ENCODE data around the gene SLC4A1. TPM values are rescaled to one million over a fixed set of nuclear protein-coding genes. Genes with fewer than 3 reads are reported as not detected.

Gene SLC4A1
- total RNA-seq, 1 experiment from 2014 or later, result 0.22 TPM

DNA sequence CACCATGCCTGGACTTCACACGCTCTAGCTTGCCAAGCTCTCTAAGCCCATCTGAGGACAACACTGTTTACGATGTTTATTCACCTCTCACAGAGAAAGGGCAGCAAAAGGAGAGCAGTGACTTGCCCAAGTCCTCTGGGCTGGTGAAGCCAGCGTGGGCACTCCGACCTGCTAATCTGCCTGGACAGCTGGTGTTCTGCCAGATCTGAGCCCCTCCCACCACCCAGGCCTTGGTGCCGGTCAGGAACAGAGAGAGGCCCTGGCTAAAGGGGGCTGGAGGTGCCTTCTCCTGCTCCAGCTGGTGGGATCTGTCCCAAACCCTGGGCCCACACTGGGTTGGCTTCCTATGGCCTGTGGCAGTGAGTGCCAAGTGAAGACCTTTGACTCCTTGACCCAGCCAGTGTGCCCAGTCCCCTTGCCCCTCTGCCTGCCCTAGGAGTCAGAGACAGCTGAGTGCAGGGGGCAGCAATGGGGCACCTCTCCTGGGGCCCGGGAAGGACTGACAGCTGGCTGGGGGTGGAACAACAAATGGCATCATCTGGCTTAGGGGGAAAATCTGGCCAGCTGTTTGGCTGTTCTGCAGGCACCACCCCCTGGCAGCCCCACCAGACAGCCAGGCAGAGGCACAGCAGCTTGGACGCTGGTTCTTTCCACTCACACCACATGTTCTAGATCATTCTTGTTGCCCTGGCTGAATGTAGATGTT, 1.8 kb upstream of the SLC4A1 start:
- H3K79me2 ChIP-seq (ENCODE audit: insufficient read depth, low read length), result no peaks in the 10 kb centered on the region
- H4K20me1 ChIP-seq (ENCODE audit: insufficient read depth), result no peaks in the 10 kb centered on the region
- TF ChIP-seq CBX3 (IDR thresholded peaks at IDR 0.05; ENCODE audit: low read depth), result no peak
- no peak for TF ChIP-seq JUND (IDR thresholded peaks at IDR 0.05)
- no peak for TF ChIP-seq SIN3A (IDR thresholded peaks at IDR 0.05; ENCODE audit: low read depth)
- TF ChIP-seq RAD21 (IDR thresholded peaks at IDR 0.05; ENCODE audit: low read depth), result no peak
- TF ChIP-seq, protein P1, sequence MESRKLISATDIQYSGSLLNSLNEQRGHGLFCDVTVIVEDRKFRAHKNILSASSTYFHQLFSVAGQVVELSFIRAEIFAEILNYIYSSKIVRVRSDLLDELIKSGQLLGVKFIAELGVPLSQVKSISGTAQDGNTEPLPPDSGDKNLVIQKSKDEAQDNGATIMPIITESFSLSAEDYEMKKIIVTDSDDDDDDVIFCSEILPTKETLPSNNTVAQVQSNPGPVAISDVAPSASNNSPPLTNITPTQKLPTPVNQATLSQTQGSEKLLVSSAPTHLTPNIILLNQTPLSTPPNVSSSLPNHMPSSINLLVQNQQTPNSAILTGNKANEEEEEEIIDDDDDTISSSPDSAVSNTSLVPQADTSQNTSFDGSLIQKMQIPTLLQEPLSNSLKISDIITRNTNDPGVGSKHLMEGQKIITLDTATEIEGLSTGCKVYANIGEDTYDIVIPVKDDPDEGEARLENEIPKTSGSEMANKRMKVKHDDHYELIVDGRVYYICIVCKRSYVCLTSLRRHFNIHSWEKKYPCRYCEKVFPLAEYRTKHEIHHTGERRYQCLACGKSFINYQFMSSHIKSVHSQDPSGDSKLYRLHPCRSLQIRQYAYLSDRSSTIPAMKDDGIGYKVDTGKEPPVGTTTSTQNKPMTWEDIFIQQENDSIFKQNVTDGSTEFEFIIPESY (IDR thresholded peaks at IDR 0.05; ENCODE audit: extremely low read depth, insufficient replicate concordance, low read length), result no peak
- TF ChIP-seq EZH2 (IDR thresholded peaks at IDR 0.05), result no peak
- intact Hi-C loops (cut with micrococcal nuclease), result no loop called here
- CTCF ChIA-PET, result no interaction called here
- no peak for ATAC-seq
- no peaks in the 10 kb centered on the region for H3K4me1 ChIP-seq (ENCODE audit: control insufficient read depth in 1 of 2, insufficient read depth in 2 of 2, low read length in 2 of 2)
- H3K27me3 ChIP-seq (ENCODE audit: insufficient read depth, low read length), result no peaks in the 10 kb centered on the region
- no peaks in the 10 kb centered on the region for H3K9me3 ChIP-seq (ENCODE audit: control insufficient read depth in 1 of 2, insufficient read depth in 1 of 2, low read depth in 1 of 2, low read length in 2 of 2)
- no peak overlapping the region for H3K27ac ChIP-seq (ENCODE audit: low read depth, low read length)
- no peak overlapping the region for H2AFZ ChIP-seq (ENCODE audit: low read depth, low read length, poor library complexity, severe bottlenecking)
- no peaks in the 10 kb centered on the region for H3K36me3 ChIP-seq (ENCODE audit: control insufficient read depth in 1 of 2, insufficient read depth in 2 of 2, low read length in 2 of 2)
- BruUV-seq (replicated peaks), result no TSS peak
- H3K9ac ChIP-seq (ENCODE audit: low read length), result no peak overlapping the region
- no peak overlapping the region for H3K4me2 ChIP-seq (ENCODE audit: low read length)
- RAD21 ChIA-PET (ENCODE audit: low non-redundant PET in 1 of 2, low total read pairs in 2 of 2, uncharacterized antibody in 2 of 2, unreplicated experiment in 2 of 2), result no interaction called here
- POLR2A ChIA-PET, result no interaction called here
- DNase-seq (ENCODE audit: low read depth, low spot score), result no peak
- H3K4me3 ChIP-seq (replicated peaks in 1 of 2; ENCODE audit: low read depth in 1 of 2, low read length in 2 of 2), result no peak overlapping the region
- no peaks in the 10 kb centered on the region for H3K9me2 ChIP-seq (ENCODE audit: insufficient read depth)
